ENCODE measurements around the gene SLC25A51. TPM values are rescaled to one million over a fixed set of nuclear protein-coding genes. Genes with fewer than 3 reads are reported as not detected.

Gene SLC25A51
- total RNA-seq, 1 experiment from 2014 or later: 12.9 TPM

- H3K36me3 Mint-ChIP-seq (ENCODE audit: insufficient read depth in 1 of 3, low read depth in 3 of 3): 0 out of 7 replicates have a peak, but pooled peaks cover 0 to 2% (median 0%) of the 10 kb centered on the region in 3 experiments
- Histone ChIP-seq H4K91ac (ENCODE audit: insufficient read length, low read depth, low read length) (no peak overlapping the region), H3K56ac (ENCODE audit: insufficient read length, low read depth, low read length) (no peak overlapping the region), H3K18ac (ENCODE audit: insufficient read length, low read depth, low read length) (no peak overlapping the region), H3K23me2 (ENCODE audit: insufficient read length, low read depth, low read length, poor library complexity, severe bottlenecking) (no peaks in the 10 kb centered on the region), H3K14ac (ENCODE audit: insufficient read depth, low read length) (no peak overlapping the region), H3K4me2 (ENCODE audit: insufficient read depth, insufficient read length, low read length) (no peak overlapping the region), H2AK5ac (ENCODE audit: insufficient read length, low read length) (no peak overlapping the region), H3K27ac (ENCODE audit: insufficient read length, low read depth, low read length) (no peak overlapping the region), H3K27me3 (ENCODE audit: insufficient read depth, low read length) (no peaks in the 10 kb centered on the region; the same call in 1 of the 2 replicates), H3K4me1 (ENCODE audit: insufficient read depth, low read length) (no peaks in the 10 kb centered on the region), H3K79me1 (ENCODE audit: insufficient read depth, low read depth, low read length, poor library complexity, severe bottlenecking) (no peaks in the 10 kb centered on the region), H3K4ac (ENCODE audit: low read depth, low read length) (no peak overlapping the region), H4K20me1 (ENCODE audit: control insufficient read depth, insufficient read depth, insufficient read length) (no peaks in the 10 kb centered on the region), H2BK5ac (ENCODE audit: insufficient read length, low read length) (no peak overlapping the region), H3K9ac (ENCODE audit: extremely low read depth, insufficient read length, low read length) (no peak overlapping the region), H3T11ph (ENCODE audit: low read length) (no peak overlapping the region), H3K79me2 (ENCODE audit: insufficient read depth, low read length) (no peaks in the 10 kb centered on the region), H2AFZ (ENCODE audit: low read length) (no peak overlapping the region), H3K23ac (ENCODE audit: insufficient read length, low read depth, low read length) (no peak overlapping the region), H3K9me3 (ENCODE audit: control insufficient read depth, low read depth, low read length) (no peaks in the 10 kb centered on the region), H4K8ac (replicated peaks; ENCODE audit: insufficient read length, low read depth, low read length) (no peak overlapping the region), H2BK120ac (ENCODE audit: low read depth, low read length, poor library complexity, severe bottlenecking) (no peak overlapping the region), H2BK15ac (ENCODE audit: low read depth, low read length) (no peak overlapping the region), H2BK12ac (ENCODE audit: insufficient read length, low read depth, low read length) (no peak overlapping the region), H4K5ac (ENCODE audit: insufficient read length, low read depth, low read length) (no peak overlapping the region), H2BK20ac (ENCODE audit: low read depth, low read length, poor library complexity, severe bottlenecking) (no peak overlapping the region)
- 100% methylated on average over 3 of the region's 4 CpGs for WGBS (ENCODE audit: extremely low coverage, insufficient read length, low lambda C conversion rate)
- no peak for DNase-seq
- no peaks in the 10 kb centered on the region for H3K4me1 Mint-ChIP-seq
- H3K4me3 Mint-ChIP-seq: no peak overlapping the region
- no peak for TF ChIP-seq CTCF (conservative IDR thresholded peaks at IDR 0.05)
- no peaks in the 10 kb centered on the region for H3K9me3 Mint-ChIP-seq
- H3K27ac Mint-ChIP-seq: no peak overlapping the region
- no peaks in the 10 kb centered on the region for H3K27me3 Mint-ChIP-seq (ENCODE audit: low read depth)
Observed at GRCh38 chr9:37840560-37841194, 63.2 kb downstream of the SLC25A51 start.

Measured in H9 (cell line).